Measurements from ENCODE around the gene REP15.

Gene REP15

DNA sequence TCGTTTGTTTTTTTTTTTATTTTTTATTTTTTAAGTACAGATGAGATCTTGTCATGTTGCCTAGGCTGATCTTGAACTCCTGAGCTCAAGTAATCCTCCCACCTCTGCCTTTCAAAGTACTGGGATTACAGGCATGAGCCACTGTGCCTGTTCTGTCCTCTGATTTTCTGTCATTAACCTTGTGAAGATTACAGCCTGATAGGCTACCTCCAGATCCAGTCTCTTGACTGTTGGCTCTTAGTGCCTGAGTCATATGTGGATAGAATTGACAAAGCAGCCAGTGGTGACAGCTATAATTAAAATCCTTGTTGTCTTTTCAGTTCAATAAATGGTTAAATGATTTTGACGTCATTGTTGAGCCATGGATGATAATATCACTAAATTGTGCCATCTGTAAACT lies 21.3 kb upstream of the REP15 start:
- no peak for DNase-seq
- Histone ChIP-seq H3F3A (ENCODE audit: insufficient read depth, low read length) (no peaks in the 10 kb centered on the region), H3K27ac (ENCODE audit: low read length) (no peak overlapping the region), H3K9me3 (replicated peaks; ENCODE audit: insufficient read depth, low read length) (no peaks in the 10 kb centered on the region), H4K20me1 (ENCODE audit: insufficient read depth, low read length) (no peaks in the 10 kb centered on the region), H3K9me2 (replicated peaks; ENCODE audit: insufficient read depth, low read length) (no peaks in the 10 kb centered on the region), H3K79me2 (ENCODE audit: low read length) (no peaks in the 10 kb centered on the region), H3K4me2 (ENCODE audit: low read depth, low read length) (no peak overlapping the region), H3K4me1 (ENCODE audit: low read length) (no peaks in the 10 kb centered on the region; the same call in 1 of the 2 replicates), H2AFZ (ENCODE audit: low read length) (no peak overlapping the region), H3K9ac (ENCODE audit: low read length) (no peak overlapping the region), H3K27me3 (replicated peaks; ENCODE audit: insufficient read depth, low read length) (no peaks in the 10 kb centered on the region), H3K36me3 (replicated peaks; ENCODE audit: insufficient read depth, low read length) (no peaks in the 10 kb centered on the region), H3K4me3 (ENCODE audit: low read length) (no peak overlapping the region)
- no peak for TF ChIP-seq EZH2 (optimal IDR thresholded peaks at IDR 0.05; ENCODE audit: low read depth, low read length)

GRCh38 chr12:27680619-27681018 lies 15.6 kb upstream of the REP15 start:
- Histone ChIP-seq H3K27me3 (replicated peaks; ENCODE audit: insufficient read depth, low read length) (no peaks in the 10 kb centered on the region), H3K27ac (ENCODE audit: low read length) (no peak overlapping the region), H3K9ac (ENCODE audit: low read length) (no peak overlapping the region), H3K4me3 (ENCODE audit: low read length) (no peak overlapping the region), H4K20me1 (ENCODE audit: insufficient read depth, low read length) (no peaks in the 10 kb centered on the region), H3K79me2 (ENCODE audit: low read length) (no peaks in the 10 kb centered on the region), H2AFZ (ENCODE audit: low read length) (no peak overlapping the region), H3K36me3 (replicated peaks; ENCODE audit: insufficient read depth, low read length) (no peaks in the 10 kb centered on the region), H3K4me1 (ENCODE audit: low read length) (no peaks in the 10 kb centered on the region; the same call in 1 of the 2 replicates), H3K9me2 (replicated peaks; ENCODE audit: insufficient read depth, low read length) (no peaks in the 10 kb centered on the region), H3K4me2 (ENCODE audit: low read depth, low read length) (no peak overlapping the region), H3F3A (ENCODE audit: insufficient read depth, low read length) (no peaks in the 10 kb centered on the region), H3K9me3 (replicated peaks; ENCODE audit: insufficient read depth, low read length) (no peaks in the 10 kb centered on the region)
- TF ChIP-seq, protein P1, sequence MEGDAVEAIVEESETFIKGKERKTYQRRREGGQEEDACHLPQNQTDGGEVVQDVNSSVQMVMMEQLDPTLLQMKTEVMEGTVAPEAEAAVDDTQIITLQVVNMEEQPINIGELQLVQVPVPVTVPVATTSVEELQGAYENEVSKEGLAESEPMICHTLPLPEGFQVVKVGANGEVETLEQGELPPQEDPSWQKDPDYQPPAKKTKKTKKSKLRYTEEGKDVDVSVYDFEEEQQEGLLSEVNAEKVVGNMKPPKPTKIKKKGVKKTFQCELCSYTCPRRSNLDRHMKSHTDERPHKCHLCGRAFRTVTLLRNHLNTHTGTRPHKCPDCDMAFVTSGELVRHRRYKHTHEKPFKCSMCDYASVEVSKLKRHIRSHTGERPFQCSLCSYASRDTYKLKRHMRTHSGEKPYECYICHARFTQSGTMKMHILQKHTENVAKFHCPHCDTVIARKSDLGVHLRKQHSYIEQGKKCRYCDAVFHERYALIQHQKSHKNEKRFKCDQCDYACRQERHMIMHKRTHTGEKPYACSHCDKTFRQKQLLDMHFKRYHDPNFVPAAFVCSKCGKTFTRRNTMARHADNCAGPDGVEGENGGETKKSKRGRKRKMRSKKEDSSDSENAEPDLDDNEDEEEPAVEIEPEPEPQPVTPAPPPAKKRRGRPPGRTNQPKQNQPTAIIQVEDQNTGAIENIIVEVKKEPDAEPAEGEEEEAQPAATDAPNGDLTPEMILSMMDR (IDR thresholded peaks at IDR 0.05; ENCODE audit: low read length) = no peak
- TF ChIP-seq EZH2 (optimal IDR thresholded peaks at IDR 0.05; ENCODE audit: low read depth, low read length) (no peak), EZH2phosphoT487 (IDR thresholded peaks at IDR 0.05; ENCODE audit: low read length) (no peak)
- no peak for DNase-seq

- Histone ChIP-seq H2AFZ (ENCODE audit: low read length) (no peak overlapping the region), H3K27me3 (replicated peaks; ENCODE audit: insufficient read depth, low read length) (no peaks in the 10 kb centered on the region), H3K79me2 (ENCODE audit: low read length) (no peaks in the 10 kb centered on the region), H3K36me3 (replicated peaks; ENCODE audit: insufficient read depth, low read length) (no peaks in the 10 kb centered on the region), H3K4me2 (ENCODE audit: low read depth, low read length) (no peak overlapping the region), H3K9ac (ENCODE audit: low read length) (no peak overlapping the region), H3K4me1 (ENCODE audit: low read length) (no peaks in the 10 kb centered on the region; the same call in 1 of the 2 replicates), H4K20me1 (ENCODE audit: insufficient read depth, low read length) (no peaks in the 10 kb centered on the region), H3K4me3 (ENCODE audit: low read length) (no peak overlapping the region), H3K27ac (ENCODE audit: low read length) (no peak overlapping the region), H3F3A (ENCODE audit: insufficient read depth, low read length) (no peaks in the 10 kb centered on the region), H3K9me2 (replicated peaks; ENCODE audit: insufficient read depth, low read length) (no peaks in the 10 kb centered on the region), H3K9me3 (replicated peaks; ENCODE audit: insufficient read depth, low read length) (no peaks in the 10 kb centered on the region)
- no peak for TF ChIP-seq EZH2phosphoT487 (IDR thresholded peaks at IDR 0.05; ENCODE audit: low read length)
- TF ChIP-seq, protein P1 (IDR thresholded peaks at IDR 0.05; ENCODE audit: low read length) = no peak
- no peak for TF ChIP-seq EZH2 (optimal IDR thresholded peaks at IDR 0.05; ENCODE audit: low read depth, low read length)
- no peak for DNase-seq
Measured at GRCh38 chr12:27682534-27682933, 13.7 kb upstream of the REP15 start.

- Histone ChIP-seq H3K9ac (ENCODE audit: low read length) (no peak overlapping the region), H4K20me1 (ENCODE audit: insufficient read depth, low read length) (no peaks in the 10 kb centered on the region), H3K27ac (ENCODE audit: low read length) (no peak overlapping the region), H3K9me3 (replicated peaks; ENCODE audit: insufficient read depth, low read length) (no peaks in the 10 kb centered on the region), H3F3A (ENCODE audit: insufficient read depth, low read length) (no peaks in the 10 kb centered on the region), H2AFZ (ENCODE audit: low read length) (no peak overlapping the region), H3K36me3 (replicated peaks; ENCODE audit: insufficient read depth, low read length) (no peaks in the 10 kb centered on the region), H3K4me2 (ENCODE audit: low read depth, low read length) (no peak overlapping the region), H3K27me3 (replicated peaks; ENCODE audit: insufficient read depth, low read length) (no peaks in the 10 kb centered on the region), H3K9me2 (replicated peaks; ENCODE audit: insufficient read depth, low read length) (no peaks in the 10 kb centered on the region), H3K4me1 (ENCODE audit: low read length) (no peaks in the 10 kb centered on the region; the same call in 1 of the 2 replicates), H3K4me3 (ENCODE audit: low read length) (no peak overlapping the region), H3K79me2 (ENCODE audit: low read length) (no peaks in the 10 kb centered on the region)
- TF ChIP-seq, protein P1 (IDR thresholded peaks at IDR 0.05; ENCODE audit: low read length) = no peak
- TF ChIP-seq EZH2 (optimal IDR thresholded peaks at IDR 0.05; ENCODE audit: low read depth, low read length) = no peak
- no peak for TF ChIP-seq EZH2phosphoT487 (IDR thresholded peaks at IDR 0.05; ENCODE audit: low read length)
- DNase-seq = no peak
Measured at GRCh38 chr12:27685274-27685673, 11.0 kb upstream of the REP15 start.

All from MM.1S (cell line).